ENCODE measurements around the gene SLC5A5. TPM values are rescaled to one million over a fixed set of nuclear protein-coding genes. Genes with fewer than 3 reads are reported as not detected.
"Not testable (repeated sequence)": the region's sequence is repeated elsewhere in the genome, so short reads cannot be mapped to it uniquely, and the experiment has no call there.

Gene SLC5A5
- total RNA-seq, 2 donors from 2014 or later = not detected

GRCh38 chr19:17881701-17882100 is 10.0 kb downstream of the SLC5A5 start:
- H3K36me3 ChIP-seq = no peaks in the 10 kb centered on the region
- TF ChIP-seq, protein P1, sequence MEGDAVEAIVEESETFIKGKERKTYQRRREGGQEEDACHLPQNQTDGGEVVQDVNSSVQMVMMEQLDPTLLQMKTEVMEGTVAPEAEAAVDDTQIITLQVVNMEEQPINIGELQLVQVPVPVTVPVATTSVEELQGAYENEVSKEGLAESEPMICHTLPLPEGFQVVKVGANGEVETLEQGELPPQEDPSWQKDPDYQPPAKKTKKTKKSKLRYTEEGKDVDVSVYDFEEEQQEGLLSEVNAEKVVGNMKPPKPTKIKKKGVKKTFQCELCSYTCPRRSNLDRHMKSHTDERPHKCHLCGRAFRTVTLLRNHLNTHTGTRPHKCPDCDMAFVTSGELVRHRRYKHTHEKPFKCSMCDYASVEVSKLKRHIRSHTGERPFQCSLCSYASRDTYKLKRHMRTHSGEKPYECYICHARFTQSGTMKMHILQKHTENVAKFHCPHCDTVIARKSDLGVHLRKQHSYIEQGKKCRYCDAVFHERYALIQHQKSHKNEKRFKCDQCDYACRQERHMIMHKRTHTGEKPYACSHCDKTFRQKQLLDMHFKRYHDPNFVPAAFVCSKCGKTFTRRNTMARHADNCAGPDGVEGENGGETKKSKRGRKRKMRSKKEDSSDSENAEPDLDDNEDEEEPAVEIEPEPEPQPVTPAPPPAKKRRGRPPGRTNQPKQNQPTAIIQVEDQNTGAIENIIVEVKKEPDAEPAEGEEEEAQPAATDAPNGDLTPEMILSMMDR (IDR thresholded peaks at IDR 0.05) = no peak
- no peaks in the 10 kb centered on the region for H3K4me1 ChIP-seq
- intact Hi-C loops (cut with DNase I) = no loop called here
- no peaks in the 10 kb centered on the region for H3K9me3 ChIP-seq
- no peak overlapping the region for H3K9ac ChIP-seq (ENCODE audit: low read depth in 2 of 2, low read length in 2 of 2)
- DNase-seq = no peak
- H3K4me3 ChIP-seq = no peak overlapping the region
- no peak overlapping the region for H3K27ac ChIP-seq
- H3K27me3 ChIP-seq = no peaks in the 10 kb centered on the region

DNA sequence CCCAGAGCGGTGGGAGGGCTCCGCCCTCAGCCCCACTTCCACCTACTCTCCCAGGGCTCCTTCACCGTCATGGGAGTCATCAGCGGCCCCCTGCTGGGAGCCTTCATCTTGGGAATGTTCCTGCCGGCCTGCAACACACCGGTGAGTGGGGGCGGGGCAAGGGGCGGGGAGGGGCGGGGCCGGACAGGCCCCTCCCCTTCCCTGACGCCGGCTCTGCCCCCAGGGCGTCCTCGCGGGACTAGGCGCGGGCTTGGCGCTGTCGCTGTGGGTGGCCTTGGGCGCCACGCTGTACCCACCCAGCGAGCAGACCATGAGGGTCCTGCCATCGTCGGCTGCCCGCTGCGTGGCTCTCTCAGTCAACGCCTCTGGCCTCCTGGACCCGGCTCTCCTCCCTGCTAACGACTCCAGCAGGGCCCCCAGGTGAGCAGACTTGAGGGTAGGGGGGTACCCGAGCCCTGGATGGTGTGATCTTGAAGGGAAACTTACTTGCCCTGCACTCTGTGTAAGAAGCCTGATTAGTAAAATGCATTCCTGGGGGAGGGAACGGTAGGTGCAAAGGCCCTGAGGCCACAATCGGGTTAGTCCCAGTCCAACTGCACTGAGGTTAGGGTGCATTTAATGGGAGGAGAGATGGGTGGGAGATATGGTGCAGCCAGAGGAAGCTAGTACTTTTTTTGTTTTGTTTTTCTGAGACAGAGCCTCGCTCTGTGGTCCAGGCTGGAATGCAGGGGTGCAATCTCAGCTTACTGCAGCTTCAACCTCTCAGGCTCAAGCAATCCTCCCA is 12.1 kb downstream of the SLC5A5 start:
- Histone ChIP-seq H3K36me3 (no peaks in the 10 kb centered on the region), H3K27me3 (no peaks in the 10 kb centered on the region), H3K4me1 (no peaks in the 10 kb centered on the region), H3K4me3 (no peak overlapping the region), H3K27ac (no peak overlapping the region), H3K9ac (ENCODE audit: low read depth in 2 of 2, low read length in 2 of 2) (no peak overlapping the region), H3K9me3 (no peaks in the 10 kb centered on the region)
- DNase-seq = no peak
- intact Hi-C loops (cut with DNase I) = no loop called here
- TF ChIP-seq, protein P1 (IDR thresholded peaks at IDR 0.05) = no peak

- no peak for DNase-seq
- intact Hi-C loops (cut with DNase I) = no loop called here
- no peak overlapping the region for H3K9ac ChIP-seq (ENCODE audit: low read depth in 2 of 2, low read length in 2 of 2)
- H3K4me1 ChIP-seq = no peaks in the 10 kb centered on the region
- TF ChIP-seq, protein P1 (IDR thresholded peaks at IDR 0.05) = no peak
- H3K27me3 ChIP-seq = no peaks in the 10 kb centered on the region
- H3K27ac ChIP-seq = no peak overlapping the region
- no peaks in the 10 kb centered on the region for H3K9me3 ChIP-seq
- no peak overlapping the region for H3K4me3 ChIP-seq
- no peaks in the 10 kb centered on the region for H3K36me3 ChIP-seq
Observed at GRCh38 chr19:17886515-17886914, 14.8 kb downstream of the SLC5A5 start.

DNA sequence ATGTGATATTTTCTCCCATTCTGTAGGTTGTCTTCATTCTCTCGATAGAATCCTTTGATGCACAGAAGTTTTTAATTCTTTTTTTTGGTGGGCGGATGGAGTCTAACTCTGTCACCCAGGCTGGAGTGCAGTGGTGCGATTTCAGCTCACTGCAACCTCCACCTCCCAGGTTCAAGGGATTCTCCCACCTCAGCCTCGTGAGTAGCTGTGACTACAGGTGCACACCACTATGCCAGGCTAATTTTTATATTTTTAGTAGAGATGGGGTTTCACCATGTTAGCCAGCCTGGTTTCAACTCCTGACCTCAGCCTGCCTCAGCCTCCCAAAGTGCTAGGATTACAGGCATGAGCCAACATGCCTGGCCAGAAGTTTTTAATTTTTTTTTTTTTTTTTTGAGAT is 15.5 kb downstream of the SLC5A5 start:
- H3K4me1 ChIP-seq; H3K9me3 ChIP-seq; H3K27me3 ChIP-seq; H3K36me3 ChIP-seq; DNase-seq; H3K9ac ChIP-seq (ENCODE audit: low read depth in 2 of 2, low read length in 2 of 2); H3K4me3 ChIP-seq; intact Hi-C loops (cut with DNase I); H3K27ac ChIP-seq: not testable (repeated sequence)

- Histone ChIP-seq H3K4me3 (no peak overlapping the region), H3K36me3 (no peaks in the 10 kb centered on the region), H3K4me1 (no peaks in the 10 kb centered on the region), H3K9ac (ENCODE audit: low read depth in 2 of 2, low read length in 2 of 2) (no peak overlapping the region), H3K27ac (no peak overlapping the region), H3K9me3 (no peaks in the 10 kb centered on the region), H3K27me3 (no peaks in the 10 kb centered on the region)
- TF ChIP-seq, protein P1 (IDR thresholded peaks at IDR 0.05) = no peak
- DNase-seq = no peak
- intact Hi-C loops (cut with DNase I) = no loop called here
Observed at GRCh38 chr19:17888260-17888659, 16.5 kb downstream of the SLC5A5 start.

DNA sequence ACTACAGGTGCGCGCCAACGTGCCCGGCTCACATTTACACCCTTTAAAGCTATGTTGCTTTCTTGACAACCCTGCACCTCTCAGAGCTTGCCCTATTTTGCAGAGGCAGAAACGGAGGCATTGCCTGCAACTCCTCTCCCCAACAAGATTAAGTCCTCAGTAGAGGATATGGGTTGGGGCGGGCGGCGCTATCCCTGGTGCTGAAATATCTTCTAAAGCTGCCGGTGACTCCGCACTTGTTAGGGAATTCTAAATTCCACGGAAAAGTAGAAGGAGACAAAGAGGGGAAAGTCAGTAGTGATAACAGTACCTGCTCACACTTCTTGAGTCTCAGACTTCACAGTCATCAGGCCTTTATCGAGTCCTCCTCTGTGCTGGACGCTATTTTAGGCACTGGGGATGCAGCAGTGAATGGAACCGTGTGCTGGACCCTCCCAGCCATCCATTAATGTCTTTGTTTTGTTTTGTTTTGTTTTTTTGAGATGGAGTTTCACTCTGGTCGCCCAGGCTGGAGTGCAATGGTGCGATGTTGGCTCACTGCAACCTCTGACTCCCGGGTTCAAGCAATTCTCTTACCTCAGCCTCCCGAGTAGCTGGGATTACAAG is 18.0 kb downstream of the SLC5A5 start:
- TF ChIP-seq, protein P1 (IDR thresholded peaks at IDR 0.05) = no peak

More for the DNA sequence above, 18.0 kb downstream of the SLC5A5 start:
- DNase-seq = no peak
- H3K36me3 ChIP-seq = no peaks in the 10 kb centered on the region
- no peaks in the 10 kb centered on the region for H3K27me3 ChIP-seq
- no peak overlapping the region for H3K9ac ChIP-seq (ENCODE audit: low read depth in 2 of 2, low read length in 2 of 2)
- no peak overlapping the region for H3K4me3 ChIP-seq
- H3K4me1 ChIP-seq = no peaks in the 10 kb centered on the region
- intact Hi-C loops (cut with DNase I) = no loop called here
- H3K27ac ChIP-seq = no peak overlapping the region
- no peaks in the 10 kb centered on the region for H3K9me3 ChIP-seq

Measured in colonic mucosa (tissue), 4 donors.